ENCODE data around the gene PDE5A.
A peak's percentile ranks its signal among the peaks of the same experiment; 100 is the strongest.
"Not testable (repeated sequence)": the region's sequence is repeated elsewhere in the genome, so short reads cannot be mapped to it uniquely, and the experiment has no call there.

Gene PDE5A

GRCh38 chr4:119643306-119644042 lies 14.9 kb upstream of the PDE5A start:
- DNase-seq: no peak

GRCh38 chr4:119641765-119642164 lies 13.2 kb upstream of the PDE5A start:
- DNase-seq: no peak

- DNase-seq: no peak
These were observed 9.8 kb upstream of the PDE5A start for GRCh38 chr4:119638359-119638758.

- DNase-seq: not testable (repeated sequence)
These were observed 8.2 kb upstream of the PDE5A start for GRCh38 chr4:119636851-119637250.

GRCh38 chr4:119632216-119632615 lies 3.6 kb upstream of the PDE5A start:
- no peak for DNase-seq

- no peak for DNase-seq
These were observed 503 bp upstream of the PDE5A start for GRCh38 chr4:119629142-119629471.

GRCh38 chr4:119627267-119628255 lies 1.0 kb downstream of the PDE5A start:
- DNase-seq: peak; percentile 19

GRCh38 chr4:119626943-119627266 lies 1.7 kb downstream of the PDE5A start:
- no peak for DNase-seq

GRCh38 chr4:119626420-119626819 lies 2.2 kb downstream of the PDE5A start:
- DNase-seq: no peak

- DNase-seq: no peak
These were observed 2.8 kb downstream of the PDE5A start for GRCh38 chr4:119625761-119626160.

GRCh38 chr4:119624356-119624755 lies 4.2 kb downstream of the PDE5A start:
- no peak for DNase-seq

GRCh38 chr4:119623025-119623424 lies 5.6 kb downstream of the PDE5A start:
- no peak for DNase-seq

GRCh38 chr4:119615068-119615719 lies 13.4 kb downstream of the PDE5A start:
- DNase-seq: no peak

GRCh38 chr4:119604266-119604665 lies 24.3 kb downstream of the PDE5A start:
- no peak for DNase-seq

GRCh38 chr4:119602366-119602765 lies 26.2 kb downstream of the PDE5A start:
- DNase-seq: no peak

- DNase-seq: no peak
These were observed 30.1 kb downstream of the PDE5A start for GRCh38 chr4:119598521-119598920.

- DNase-seq: no peak
These were observed 31.2 kb downstream of the PDE5A start for GRCh38 chr4:119597377-119597776.

GRCh38 chr4:119593698-119594097 lies 34.9 kb downstream of the PDE5A start:
- no peak for DNase-seq

GRCh38 chr4:119592830-119593229 lies 35.8 kb downstream of the PDE5A start:
- DNase-seq: no peak

- no peak for DNase-seq
These were observed 39.4 kb downstream of the PDE5A start for GRCh38 chr4:119589165-119589564.

GRCh38 chr4:119587796-119588195 lies 40.8 kb downstream of the PDE5A start:
- no peak for DNase-seq

- no peak for DNase-seq
These were observed 42.8 kb downstream of the PDE5A start for GRCh38 chr4:119585771-119586170.

GRCh38 chr4:119581190-119581873 lies 47.3 kb downstream of the PDE5A start:
- DNase-seq: no peak

All from effector CD4-positive, alpha-beta T cell (primary cell).